HG03575 (cell line): ENCODE results near the gene GLIPR2.

Experiments
- ATAC-seq: cut with Tn5 transposase; IDR thresholded peaks from one replicate; pipeline ENCODE4 v1.9.1; 2021; ENCODE audit not compliant: unreplicated experiment, insufficient number of reproducible peaks, low FRiP score; ENCODE audit errors: extremely low read depth

Gene GLIPR2

DNA sequence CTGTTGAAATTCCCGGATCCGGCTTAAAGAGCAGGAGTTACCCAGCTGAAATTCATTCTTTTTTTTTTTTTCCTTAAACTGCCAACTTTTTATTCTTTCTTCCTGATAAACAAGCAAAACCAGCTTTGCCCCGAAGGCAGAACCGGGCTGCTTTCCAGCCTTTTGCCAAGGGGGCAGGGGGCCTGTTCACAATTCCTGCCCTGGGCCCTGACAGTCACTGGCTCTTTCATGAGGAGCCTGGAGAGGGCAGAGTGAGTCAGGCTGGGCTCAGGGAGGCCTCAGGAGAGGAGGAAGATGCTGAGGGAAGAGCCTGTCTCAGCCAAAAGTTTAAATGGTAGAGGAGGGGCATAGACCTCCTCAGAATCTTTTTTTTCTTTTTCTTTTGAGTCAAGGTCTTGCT, 4.8 kb downstream of the GLIPR2 start:
- ATAC-seq, result no peak

DNA sequence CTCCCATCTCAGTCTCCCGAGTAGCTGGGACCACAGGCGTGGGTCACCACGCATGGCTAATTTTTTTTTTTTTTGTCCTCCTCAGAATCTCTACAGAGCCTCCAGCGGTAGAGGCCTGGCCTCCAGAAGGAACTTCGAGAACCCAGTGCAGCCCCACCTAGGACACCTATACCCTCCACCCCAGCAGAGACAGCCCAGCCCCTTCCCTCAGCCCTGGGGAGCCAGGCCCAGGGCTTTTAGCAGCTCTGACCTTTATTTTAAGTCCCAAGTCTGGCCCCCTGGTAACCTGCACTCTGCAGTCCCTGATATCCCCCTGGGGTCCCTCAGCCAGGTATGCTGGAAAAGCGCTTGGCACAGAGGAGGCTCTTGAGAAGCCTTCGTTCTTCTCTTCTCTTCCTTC, 5.2 kb downstream of the GLIPR2 start:
- no peak for ATAC-seq

DNA sequence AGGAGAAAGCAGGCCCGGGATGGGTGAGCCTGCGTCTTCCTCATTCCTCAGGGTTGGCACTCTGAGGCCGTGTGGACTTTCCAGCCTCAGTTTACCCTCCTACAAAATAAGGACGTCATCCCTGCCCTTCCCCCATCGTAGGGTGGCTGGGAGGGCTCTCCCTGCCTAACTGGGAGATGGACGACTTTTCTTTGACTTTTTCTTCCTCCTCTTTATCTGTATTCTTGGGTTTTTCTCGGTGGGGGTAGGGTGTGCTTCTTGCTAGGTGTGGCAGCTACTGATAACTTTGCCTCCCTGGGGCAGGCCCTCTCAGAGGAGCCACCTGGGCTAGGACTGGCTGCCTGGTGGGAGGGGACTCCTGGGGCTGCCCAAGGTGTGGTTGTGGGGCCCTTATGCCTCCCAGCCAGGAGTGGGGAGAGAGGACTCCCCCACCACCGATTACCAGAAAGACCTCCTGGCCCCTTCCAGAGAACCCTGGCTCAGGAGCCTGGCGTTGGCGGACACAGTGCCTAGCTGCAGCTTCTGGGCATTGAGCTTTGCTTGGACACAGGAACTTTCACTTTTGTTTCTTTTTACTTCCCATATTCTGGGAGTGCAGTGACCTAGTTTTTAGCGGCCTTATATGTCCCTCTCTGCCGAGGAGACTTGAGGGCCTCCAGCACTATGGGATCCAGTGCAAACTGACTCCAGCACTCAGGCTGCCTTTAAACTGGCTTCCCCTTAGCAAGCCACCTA, 6.1 kb downstream of the GLIPR2 start:
- ATAC-seq, result no peak

DNA sequence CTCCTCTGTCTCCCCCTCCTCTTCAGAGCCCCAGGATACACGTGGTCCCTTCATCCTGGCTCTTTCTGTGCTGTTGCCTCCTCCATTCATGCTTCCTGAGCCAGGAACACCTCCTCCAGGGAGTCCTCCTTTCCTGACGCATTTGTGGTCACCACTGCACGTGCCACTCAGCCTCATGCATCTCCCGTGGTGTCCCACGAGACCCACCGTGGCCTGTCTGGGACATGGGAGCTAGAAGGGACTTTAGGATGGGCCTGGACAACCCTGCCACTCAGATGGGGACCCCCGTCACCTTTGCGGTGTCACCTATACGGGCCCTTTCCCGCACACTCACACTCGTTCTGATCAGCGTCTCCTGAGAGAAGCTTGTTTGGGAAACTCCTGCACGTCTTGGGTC, 6.7 kb downstream of the GLIPR2 start:
- no peak for ATAC-seq

DNA sequence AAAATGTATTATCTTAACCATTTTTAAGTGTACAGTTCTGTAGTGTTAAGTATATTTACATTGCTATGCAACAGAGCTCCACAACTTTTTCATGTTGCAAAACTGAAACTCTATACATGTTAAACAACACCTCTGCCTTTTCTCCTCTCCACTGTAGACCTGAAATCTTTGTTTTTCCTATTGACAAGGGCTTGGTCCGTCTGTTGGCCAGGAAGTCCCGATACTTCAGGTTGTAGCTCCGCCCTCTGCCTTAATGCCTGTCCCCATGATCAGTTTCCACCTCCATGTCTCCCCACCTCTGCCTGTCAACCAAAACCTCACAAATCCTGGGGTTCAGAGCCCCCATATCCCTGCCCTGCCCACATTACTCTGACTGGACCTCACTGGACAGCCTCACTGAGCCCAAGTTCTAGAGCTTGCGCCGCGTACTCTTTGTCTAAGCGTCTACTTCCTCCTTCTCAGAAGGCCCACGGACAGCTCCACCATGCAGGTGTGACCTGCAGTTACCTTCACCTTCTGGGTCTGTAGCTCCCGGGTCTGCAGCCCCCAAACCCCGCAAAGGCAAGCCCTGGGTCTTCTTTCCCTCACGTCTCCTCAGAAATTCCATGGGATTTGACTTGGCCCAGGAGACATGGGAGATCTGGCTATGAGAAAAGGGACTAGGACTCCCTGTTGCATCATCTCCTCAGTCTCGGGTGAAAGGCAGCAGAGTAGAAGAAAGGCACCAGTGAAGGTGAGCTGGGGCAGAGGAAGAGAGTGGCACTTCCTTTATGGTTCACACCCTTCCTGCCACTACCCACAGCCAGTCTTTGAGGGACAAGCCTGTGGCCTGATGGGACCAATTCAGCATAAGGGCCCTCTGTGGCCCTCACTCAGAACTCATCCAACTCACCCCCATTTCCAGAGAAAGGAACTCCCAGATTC, 8.0 kb downstream of the GLIPR2 start:
- ATAC-seq, result no peak

DNA sequence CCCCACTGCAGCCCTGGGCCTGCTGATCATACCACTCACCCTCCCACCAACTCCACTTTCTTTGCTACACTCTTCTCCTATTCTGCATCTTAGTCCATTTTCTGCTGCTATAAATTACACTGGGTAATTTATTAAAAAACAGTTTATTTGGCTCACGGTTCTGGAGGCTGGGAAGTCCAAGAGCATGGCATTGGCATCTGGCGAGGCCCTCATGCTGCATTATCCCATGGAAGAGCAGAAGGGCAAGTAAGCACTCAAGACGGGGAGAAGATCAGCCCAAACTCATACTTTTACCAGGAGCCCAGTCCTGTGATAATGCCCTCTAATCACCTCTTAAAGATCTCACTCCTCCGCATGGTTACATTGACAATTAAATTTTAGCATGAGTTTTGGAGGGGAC, 9.4 kb downstream of the GLIPR2 start:
- no peak for ATAC-seq

DNA sequence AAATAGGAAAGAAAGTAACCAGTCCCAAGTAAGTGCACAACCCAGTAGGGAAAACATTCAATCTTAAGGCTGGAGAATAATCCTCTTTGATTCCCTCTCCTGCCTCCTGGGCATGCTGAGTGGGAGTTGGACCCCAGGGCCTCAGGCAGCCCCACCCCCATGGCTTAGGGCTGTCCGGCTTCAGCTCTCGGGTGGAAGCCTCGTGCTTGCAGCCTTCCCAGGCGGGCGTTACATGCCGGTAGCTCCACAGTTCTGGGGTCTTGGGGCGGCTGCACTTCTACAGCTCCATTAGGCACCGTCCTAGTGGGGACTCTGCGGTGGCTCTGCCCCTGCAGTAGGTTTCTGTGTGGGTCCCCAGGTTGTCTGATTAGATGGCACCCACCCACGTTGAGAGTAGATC, 10.1 kb downstream of the GLIPR2 start:
- ATAC-seq, result no peak

DNA sequence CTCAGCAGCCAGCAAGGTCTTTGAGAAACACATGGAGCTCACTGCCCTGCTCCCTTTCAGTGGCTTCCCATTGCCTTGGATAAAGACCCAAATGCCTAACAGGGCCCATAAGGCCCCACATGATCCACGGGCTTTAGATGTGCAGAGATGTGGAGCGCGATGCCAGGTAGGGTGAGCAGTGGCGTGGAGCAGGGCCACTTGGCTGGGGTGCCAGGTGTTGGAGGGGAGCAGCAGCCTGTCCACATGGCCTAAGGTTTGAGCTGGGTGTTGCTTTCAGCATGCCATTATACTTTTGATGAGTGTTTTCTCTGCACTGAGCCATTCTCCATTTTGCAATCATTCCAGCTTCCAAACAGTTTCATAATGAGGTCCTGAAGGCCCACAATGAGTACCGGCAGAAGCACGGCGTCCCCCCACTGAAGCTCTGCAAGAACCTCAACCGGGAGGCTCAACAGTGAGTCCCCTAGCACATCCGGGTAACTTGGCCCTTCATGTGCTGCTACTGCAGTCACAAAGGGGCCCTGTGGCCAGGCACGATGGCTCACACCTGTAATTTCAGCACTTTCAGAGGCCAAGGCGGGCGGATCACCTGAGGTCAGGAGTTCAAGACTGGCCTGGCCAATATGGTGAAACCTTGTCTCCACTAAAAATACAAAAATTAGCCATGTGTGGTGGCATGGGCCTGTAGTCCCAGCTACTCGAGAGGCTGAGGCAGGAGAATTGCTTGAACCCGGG, 11.1 kb downstream of the GLIPR2 start:
- no peak for ATAC-seq

DNA sequence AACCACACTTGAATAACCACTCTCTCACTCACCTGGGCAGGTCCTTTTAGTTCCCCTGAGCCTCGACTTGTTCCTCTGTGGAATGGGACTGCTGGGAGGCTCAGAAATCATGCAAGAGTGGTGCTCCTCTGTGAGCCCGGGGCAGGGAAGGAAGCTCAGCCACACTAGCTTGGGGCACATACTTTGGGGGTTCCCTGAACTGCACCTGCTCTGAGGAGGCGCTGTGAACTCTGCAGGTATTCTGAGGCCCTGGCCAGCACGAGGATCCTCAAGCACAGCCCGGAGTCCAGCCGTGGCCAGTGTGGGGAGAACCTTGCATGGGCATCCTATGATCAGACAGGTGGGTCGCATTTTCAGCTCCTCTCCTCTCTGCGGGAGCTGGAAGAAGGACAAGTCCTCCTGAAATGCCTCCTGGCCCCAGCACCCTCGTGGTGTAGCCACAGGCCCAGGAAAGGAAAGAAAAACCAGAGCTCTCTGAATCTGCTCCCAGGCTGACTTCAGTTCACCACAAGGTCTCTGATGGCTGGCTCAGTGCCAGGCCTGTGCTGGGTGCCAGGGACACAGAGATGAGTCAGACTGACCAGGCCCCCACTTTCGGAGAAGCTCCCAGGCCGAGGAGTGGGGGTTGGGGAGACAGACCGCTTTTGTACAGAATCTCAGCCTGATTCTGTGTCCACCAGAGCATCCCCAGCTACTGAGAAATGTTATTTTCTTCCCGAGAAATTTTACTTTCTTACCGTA, 11.9 kb downstream of the GLIPR2 start:
- ATAC-seq, result no peak

DNA sequence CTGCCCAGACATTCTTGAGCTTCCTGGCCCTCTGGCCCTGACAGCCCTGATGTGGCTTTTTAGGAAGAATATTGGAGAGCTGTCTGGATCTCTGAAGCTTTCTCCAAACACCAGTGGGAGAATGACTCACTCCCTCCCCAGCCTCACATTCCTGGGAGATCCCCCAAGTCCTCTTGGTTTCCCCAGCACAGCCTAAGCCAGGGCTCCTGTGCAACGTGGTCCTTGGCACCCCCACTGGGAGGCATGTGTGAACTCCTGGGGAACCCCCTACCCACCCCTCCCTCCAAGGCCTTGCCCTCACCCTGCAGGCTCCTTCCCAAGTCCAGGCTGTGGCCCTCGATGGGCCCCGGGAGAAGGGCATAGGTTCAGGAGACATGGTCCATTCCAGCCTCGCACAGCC, 12.7 kb downstream of the GLIPR2 start:
- ATAC-seq, result no peak

DNA sequence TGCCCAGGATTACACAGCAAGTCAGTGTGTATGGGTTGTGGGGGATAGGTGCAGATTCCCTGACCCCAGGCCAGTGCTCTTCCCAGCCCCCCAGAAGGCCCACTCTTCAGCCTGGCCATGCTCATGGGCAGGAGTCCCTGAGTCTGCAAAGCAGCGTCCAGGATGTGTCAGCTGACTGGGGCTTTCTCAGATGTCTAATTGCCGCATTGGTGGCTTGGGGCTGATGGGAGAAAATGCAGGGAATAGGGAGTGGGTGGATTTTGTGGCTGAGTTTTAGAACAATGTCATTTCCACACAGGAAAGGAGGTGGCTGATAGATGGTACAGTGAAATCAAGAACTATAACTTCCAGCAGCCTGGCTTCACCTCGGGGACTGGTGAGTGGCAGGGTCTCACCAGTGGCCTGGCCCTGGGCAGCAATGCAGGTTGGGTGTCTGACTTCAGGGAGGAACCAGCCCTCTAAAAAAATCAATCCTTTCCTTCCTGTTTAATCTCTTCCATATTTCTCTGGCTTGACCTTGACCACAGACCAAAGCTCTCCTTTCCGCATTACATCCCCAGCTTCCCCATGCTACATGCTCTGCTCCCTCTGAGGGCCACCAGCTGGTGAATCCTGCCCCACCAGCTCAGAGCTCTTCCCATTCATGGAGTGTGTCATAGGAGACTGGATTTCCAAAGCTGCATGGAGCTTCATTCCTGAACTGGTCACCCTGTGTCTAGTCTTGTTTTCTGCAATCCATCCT, 14.2 kb downstream of the GLIPR2 start:
- no peak for ATAC-seq

DNA sequence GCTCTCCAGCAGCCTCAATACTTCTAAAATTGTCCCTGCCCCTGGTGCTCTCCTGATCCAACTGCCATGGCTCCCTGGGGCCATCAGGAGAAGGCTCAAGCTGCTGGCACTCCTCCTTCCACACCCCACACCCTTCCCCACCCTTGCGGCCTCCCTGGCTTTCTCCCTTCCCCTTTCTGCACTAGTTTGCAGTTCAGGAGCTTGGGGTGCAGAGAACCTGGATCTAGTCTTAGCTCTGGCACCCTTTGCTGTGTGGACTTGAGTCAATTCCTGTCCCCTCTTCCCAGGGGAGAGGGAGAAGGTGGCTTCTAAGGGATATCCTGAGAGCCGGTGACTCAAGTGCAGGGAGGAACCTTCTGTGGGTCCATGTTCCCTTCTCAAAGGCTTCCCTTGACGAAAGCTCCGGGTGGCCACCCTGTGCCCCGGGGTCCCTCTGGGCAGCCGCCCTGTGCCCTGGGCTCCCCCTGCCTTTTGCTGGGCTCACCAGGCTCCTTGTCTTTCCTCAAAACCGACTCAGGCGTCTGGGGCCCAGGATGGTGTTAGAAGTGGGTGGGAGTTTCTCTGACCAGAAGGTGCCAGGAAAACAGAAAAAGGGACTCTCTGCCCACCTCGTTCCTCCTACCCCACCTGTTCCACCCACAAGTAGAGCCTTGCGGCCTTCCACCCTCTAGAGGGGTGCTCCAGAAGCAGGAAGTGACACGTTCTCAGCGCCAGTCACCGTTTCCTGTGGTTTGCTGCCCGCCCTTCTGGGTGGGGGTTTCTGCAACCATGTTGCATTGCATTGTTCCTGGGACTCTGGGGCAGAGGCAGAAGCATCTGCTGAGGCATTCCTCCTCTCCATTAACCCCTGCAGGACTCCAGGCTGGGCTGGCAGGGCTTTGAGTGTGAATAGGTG, 15.0 kb downstream of the GLIPR2 start:
- peak; percentile 60 for ATAC-seq

DNA sequence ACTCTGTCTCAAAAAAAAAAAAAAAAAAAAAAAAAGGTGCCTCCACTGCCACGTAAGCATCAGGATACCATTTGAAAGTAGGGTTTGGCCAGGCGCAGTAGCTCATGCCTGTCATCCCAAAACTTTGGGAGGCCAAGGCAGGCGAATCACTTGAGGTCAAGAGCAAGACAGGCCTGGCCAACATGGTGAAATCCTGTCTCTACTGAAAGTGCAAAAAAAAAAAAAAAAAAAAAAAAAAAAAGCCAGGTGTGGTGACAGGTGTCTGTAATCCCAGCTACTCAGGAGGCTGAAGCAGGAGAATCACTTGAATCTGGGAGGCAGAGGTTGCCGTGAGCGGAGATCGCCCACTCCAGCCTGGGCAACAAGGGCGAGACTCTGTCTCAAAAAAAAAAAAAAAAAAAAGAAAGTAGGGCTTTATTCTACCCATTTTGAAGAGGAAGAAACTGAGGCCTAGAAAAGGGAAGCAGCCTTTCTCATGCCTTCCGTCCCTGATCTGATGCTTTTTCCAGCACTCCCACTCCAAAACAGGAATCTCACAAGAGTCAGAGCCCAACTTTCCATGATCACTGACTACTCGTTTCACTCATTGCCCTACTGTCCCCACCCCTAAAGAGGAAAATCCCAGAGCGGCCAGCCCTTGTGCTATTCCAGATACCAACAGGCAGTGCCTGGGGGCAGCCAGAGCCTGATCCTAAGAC, 16.4 kb downstream of the GLIPR2 start:
- ATAC-seq, result no peak

DNA sequence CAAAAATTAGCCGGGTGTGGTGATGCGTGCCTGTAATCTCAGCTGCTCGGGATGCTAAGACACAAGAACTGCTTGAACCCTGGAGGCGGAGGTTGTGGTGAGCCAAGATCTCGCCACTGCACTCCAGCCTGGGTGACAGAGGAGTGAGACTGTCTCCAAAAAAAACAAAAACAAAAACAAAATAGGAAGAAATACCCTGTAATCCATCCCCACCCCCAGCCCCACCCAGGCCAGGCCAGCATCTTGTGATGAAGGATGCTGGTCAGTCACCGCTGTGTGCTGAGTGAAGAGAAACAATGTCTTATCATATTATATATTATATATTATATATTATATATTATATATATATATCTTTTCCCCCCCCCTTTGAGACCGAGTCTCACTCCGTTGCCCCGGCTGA, 17.2 kb downstream of the GLIPR2 start:
- ATAC-seq, result no peak

DNA sequence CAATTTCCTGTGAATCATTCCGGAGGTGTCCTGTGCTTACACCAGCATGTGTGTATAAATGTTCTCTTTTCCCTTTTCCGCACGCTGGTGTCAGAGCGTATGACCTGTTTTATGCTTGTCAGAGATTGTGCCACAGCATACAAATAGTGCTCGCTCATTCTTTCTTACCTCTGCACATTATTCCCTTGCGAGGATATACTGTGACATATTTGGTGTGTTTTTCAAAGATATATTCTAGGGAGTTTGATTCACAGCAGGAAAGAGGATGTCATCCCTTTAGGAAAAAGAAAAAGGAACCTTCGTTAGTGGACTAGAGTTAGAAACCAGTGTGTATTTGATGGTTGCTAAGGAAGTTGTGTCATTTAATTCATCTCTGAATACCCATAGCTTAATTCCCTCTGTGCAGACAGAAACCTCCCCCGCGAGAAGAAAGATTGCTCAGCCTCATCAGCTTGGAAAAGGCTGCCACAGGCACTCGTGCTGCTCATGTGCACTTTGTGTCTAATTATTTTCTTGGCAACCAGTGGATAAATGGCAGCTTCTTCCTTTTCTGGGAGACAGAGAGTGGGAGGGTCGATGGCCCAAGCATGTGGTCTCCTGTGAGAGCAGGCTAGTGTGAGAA, 17.9 kb downstream of the GLIPR2 start:
- ATAC-seq, result no peak

DNA sequence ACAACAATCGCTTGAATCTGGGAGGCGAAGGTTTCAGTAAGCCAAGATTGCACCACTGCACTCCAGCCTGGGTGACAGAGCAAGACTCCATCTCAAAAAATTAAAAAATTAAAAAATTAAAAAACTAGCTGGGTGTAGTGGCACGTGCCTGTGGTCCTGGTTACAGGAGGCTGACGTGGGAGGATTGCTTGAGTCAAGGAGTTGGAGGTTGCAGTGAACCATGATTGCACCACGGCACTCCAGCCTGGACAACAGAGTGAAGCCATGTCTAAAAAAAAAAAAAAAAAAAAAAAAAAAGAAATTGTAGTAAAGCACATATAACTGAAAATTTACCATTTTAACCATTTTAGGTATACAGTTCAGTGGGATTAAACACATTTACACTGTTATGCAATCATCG, 19.6 kb downstream of the GLIPR2 start:
- ATAC-seq, result no peak

DNA sequence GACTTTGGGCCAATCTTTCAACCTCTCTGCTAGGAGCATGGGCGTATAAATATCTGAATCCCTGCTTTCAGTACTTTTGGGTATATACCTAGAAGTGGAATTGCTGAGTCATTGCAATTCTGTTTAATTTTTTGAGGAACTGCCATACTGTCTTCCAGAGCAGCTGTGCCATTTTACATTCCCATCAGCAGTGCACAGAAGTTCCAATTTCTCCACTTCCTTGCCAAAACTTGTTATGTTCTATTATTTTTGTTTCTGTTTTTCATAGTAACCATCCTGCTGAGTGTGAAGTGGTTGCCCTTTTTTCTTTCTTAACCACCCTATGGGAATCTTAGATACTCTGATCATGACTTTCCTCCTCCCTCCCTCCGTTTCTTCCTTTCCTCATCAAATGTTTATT, 21.6 kb downstream of the GLIPR2 start:
- ATAC-seq, result no peak
